GM15510 (cell line): ENCODE data around the gene AZU1.

Source experiments
- POLR2A ChIP-seq: IDR thresholded peaks from 3 replicates; pipeline ENCODE4 v1.6.1; 2011; ENCODE audit warnings: borderline replicate concordance; ENCODE audit not compliant: insufficient read length; ENCODE audit errors: extremely low read depth

AZU1 gene

GRCh38 chr19:802498-803098 lies 25.0 kb upstream of the AZU1 start:
- TF ChIP-seq POLR2A, result no peak

- TF ChIP-seq POLR2A, result no peak
Observed at GRCh38 chr19:803099-803561, 24.5 kb upstream of the AZU1 start.

GRCh38 chr19:803686-804418 lies 23.8 kb upstream of the AZU1 start:
- TF ChIP-seq POLR2A, result no peak

GRCh38 chr19:804419-805165 lies 23.0 kb upstream of the AZU1 start:
- TF ChIP-seq POLR2A, result no peak

- TF ChIP-seq POLR2A, result no peak
Observed at GRCh38 chr19:805166-805551, 22.5 kb upstream of the AZU1 start.

GRCh38 chr19:805600-806550 lies 21.8 kb upstream of the AZU1 start:
- TF ChIP-seq POLR2A, result no peak

GRCh38 chr19:806815-807421 lies 20.7 kb upstream of the AZU1 start:
- TF ChIP-seq POLR2A, result no peak

- no peak for TF ChIP-seq POLR2A
Observed at GRCh38 chr19:807627-808422, 19.8 kb upstream of the AZU1 start.

- TF ChIP-seq POLR2A, result no peak
Observed at GRCh38 chr19:808423-808775, 19.2 kb upstream of the AZU1 start.

- no peak for TF ChIP-seq POLR2A
Observed at GRCh38 chr19:810077-810855, 17.4 kb upstream of the AZU1 start.

- no peak for TF ChIP-seq POLR2A
Observed at GRCh38 chr19:810883-811489, 16.7 kb upstream of the AZU1 start.

- TF ChIP-seq POLR2A, result no peak
Observed at GRCh38 chr19:811506-812048, 16.1 kb upstream of the AZU1 start.
